Measurements from ENCODE around the gene C1QTNF5.

- TF ChIP-seq FOXM1 (IDR thresholded peaks at IDR 0.05; ENCODE audit: borderline replicate concordance) (no peak), SUZ12 (IDR thresholded peaks at IDR 0.05) (no peak), SP1 (IDR thresholded peaks at IDR 0.05) (no peak), HDGF (IDR thresholded peaks at IDR 0.05; ENCODE audit: borderline replicate concordance) (no peak), FOXK2 (IDR thresholded peaks at IDR 0.05) (no peak), BHLHE40 (IDR thresholded peaks at IDR 0.05; ENCODE audit: borderline replicate concordance) (no peak), PKNOX1 (IDR thresholded peaks at IDR 0.05) (no peak), ELF4 (IDR thresholded peaks at IDR 0.05) (no peak), NFRKB (IDR thresholded peaks at IDR 0.05) (no peak), L3MBTL2 (conservative IDR thresholded peaks at IDR 0.05) (no peak)
Observed at GRCh38 chr11:119307219-119307618, 33.5 kb downstream of the C1QTNF5 start.

Measured in HEK293T (cell line).